Transverse colon (tissue), 3 donors: Measurements from ENCODE around the gene RNF114.

ENCODE experiments used
- CTCF ChIP-seq, 5 experiments: fragments of 200-600 bp in 3 of 5; fragments of 450-650 bp in 2 of 5; sonication (generic) in 3 of 5; IDR thresholded peaks; 1 replicate in 2 of 5; 2 replicates in 3 of 5; pipeline ENCODE4 v1.5.1; 2016 to 2017; ENCODE audit warnings: antibody characterized with exemption in 5 of 5, inconsistent platforms in 3 of 5, mild to moderate bottlenecking in 2 of 5, moderate library complexity in 1 of 5
- POLR2A ChIP-seq: fragments of 450-650 bp; IDR thresholded peaks from one replicate; pipeline ENCODE4 v1.6.1; 2016; ENCODE audit warnings: antibody characterized with exemption, mild to moderate bottlenecking, moderate library complexity

GRCh38 chr20:49893242-49894072 lies 42.7 kb upstream of the RNF114 start:
- TF ChIP-seq CTCF (IDR thresholded peaks at IDR 0.05) (no peak), POLR2A (no peak)
